AG04450 (cell line): ENCODE results near the gene NDUFA3. TPM values are rescaled to one million over a fixed set of nuclear protein-coding genes. Genes with fewer than 3 reads are reported as not detected.

Experiments
- CTCF ChIA-PET: fragments of 300-600, 350-600 bp; formaldehyde crosslinking; extraction: SDS; loops from one replicate; lab custom pipeline; 2022; ENCODE audit warnings: antibody characterized with exemption, inconsistent platforms; lab: Charles Lee
- POLR2A ChIA-PET: fragments of 350-600 bp; formaldehyde crosslinking; extraction: SDS; loops from one replicate; lab custom pipeline; 2021; ENCODE audit warnings: antibody characterized with exemption, inconsistent platforms; lab: Yijun Ruan, JAX
- DNase-seq: peaks from one replicate; pipeline ENCODE4 v3.0.0-alpha.2; 2011; ENCODE audit warnings: low read depth, low spot score
- H3K27ac ChIP-seq: one replicate; pipeline ENCODE4 v1.5.1; 2012; ENCODE audit warnings: low read depth, low read length, control low read depth
- H3K27me3 ChIP-seq: one replicate; pipeline ENCODE4 v1.6.0; 2012; ENCODE audit warnings: low read length; ENCODE audit not compliant: control insufficient read depth, insufficient read depth
- H3K4me3 ChIP-seq: 2 replicates; pipeline ENCODE4 v1.5.1; 2011; ENCODE audit warnings: mild to moderate bottlenecking, low read depth, low read length, control low read depth
- H3K9me3 ChIP-seq: 2 replicates; pipeline ENCODE4 v1.5.1; 2012; ENCODE audit warnings: low read length; ENCODE audit not compliant: control insufficient read depth, insufficient read depth
- CTCF ChIP-seq: IDR thresholded peaks from 2 replicates; pipeline ENCODE4 v1.5.1; 2011; ENCODE audit warnings: low read depth, low read length, control low read depth, inconsistent platforms
- polyA minus RNA-seq: library from RNA; depleted of rRNA, polyadenylated mRNA; stranded (reverse); fragments of >200 nt; gene quantifications from 2 replicates; pipeline ENCODE4 v1.2.3, GENCODE V29; 2011; rRNA and poly(A)+ RNA removed
- polyA plus RNA-seq: library from polyadenylated mRNA; depleted of rRNA; stranded (reverse); fragments of >200 nt; gene quantifications from 2 replicates; pipeline ENCODE4 v1.2.3, GENCODE V29; 2011; rRNA removed

The NDUFA3 gene
- polyA plus RNA-seq (35.4 and 54.0 TPM in 2 replicates), polyA minus RNA-seq (152 and 211 TPM in 2 replicates)

- no peak within 1 kb of the TSS for H3K27ac ChIP-seq
- CTCF ChIA-PET = interaction anchor here (0.6 to 1.9 kb wide), 4 partner anchors 71 to 722 kb away, joined by 3 to 6 read pairs (median 4); no protein-coding TSS in a partner anchor
- peak; percentile 97 for DNase-seq
- peak within 1 kb of the TSS; percentile 99 for H3K4me3 ChIP-seq
- peaks cover 3% of the 10 kb centered on the region; the same call in 1 of the 2 replicates for H3K9me3 ChIP-seq
- no peaks in the 10 kb centered on the region for H3K27me3 ChIP-seq
- no peak for TF ChIP-seq CTCF
- POLR2A ChIA-PET = interaction anchor here (0.5 to 1.4 kb wide), 3 partner anchors 9 to 13 kb away, joined by 4 to 6 read pairs (median 6); partner anchors contain the start of genes PRPF31 and TFPT
These were observed at the start of gene NDUFA3 for GRCh38 chr19:54102421-54103169. NDUFA3 (plus strand) TSS chr19:54102855; CDS start chr19:54102879, 24 bp downstream.

GRCh38 chr19:54062643-54063042 is 40.0 kb upstream of the NDUFA3 start:
- TF ChIP-seq CTCF = no peak
- Histone ChIP-seq H3K27me3 (no peaks in the 10 kb centered on the region), H3K4me3 (no peak overlapping the region), H3K9me3 (peaks cover 3% of the 10 kb centered on the region; the same call in 1 of the 2 replicates), H3K27ac (no peak overlapping the region)
- ChIA-PET POLR2A (no interaction called here), CTCF (no interaction called here)
- DNase-seq = no peak

- no peak for DNase-seq
- no peak for TF ChIP-seq CTCF
- H3K27me3 ChIP-seq = no peaks in the 10 kb centered on the region
- H3K9me3 ChIP-seq = peaks cover 3% of the 10 kb centered on the region; the same call in 1 of the 2 replicates
- H3K27ac ChIP-seq = no peak within 1 kb of the TSS
- CTCF ChIA-PET = no interaction called here
- POLR2A ChIA-PET = no interaction called here
- H3K4me3 ChIP-seq = no peak within 1 kb of the TSS
These were observed 39.1 kb upstream of the NDUFA3 start, which contains the start of gene VSTM1 for GRCh38 chr19:54063350-54064116. VSTM1 (minus strand) TSS chr19:54063897; CDS start chr19:54063777, 120 bp downstream.

GRCh38 chr19:54069470-54069869 is 33.2 kb upstream of the NDUFA3 start:
- Histone ChIP-seq H3K9me3 (peaks cover 6% of the 10 kb centered on the region), H3K27me3 (no peaks in the 10 kb centered on the region), H3K4me3 (no peak overlapping the region), H3K27ac (no peak overlapping the region)
- POLR2A ChIA-PET = no interaction called here
- CTCF ChIA-PET = no interaction called here
- no peak for TF ChIP-seq CTCF
- DNase-seq = no peak
